ENCODE results near the gene SPTBN5.

The SPTBN5 gene

GRCh38 chr15:41817781-41818180 lies 76.1 kb downstream of the SPTBN5 start:
- TF ChIP-seq CTCF (IDR thresholded peaks at IDR 0.05; ENCODE audit: control extremely low read depth, extremely low read depth, low read depth, missing control alignments) = no peak
- ChIA-PET POLR2A (no interaction called here), CTCF (interaction anchor here (1.0 to 2.3 kb wide), 4 partner anchors 44 to 214 kb away, joined by 3 to 15 read pairs (median 6); partner anchors contain the start of gene MAPKBP1)
- no peak for DNase-seq (ENCODE audit: extremely low spot score)

DNA sequence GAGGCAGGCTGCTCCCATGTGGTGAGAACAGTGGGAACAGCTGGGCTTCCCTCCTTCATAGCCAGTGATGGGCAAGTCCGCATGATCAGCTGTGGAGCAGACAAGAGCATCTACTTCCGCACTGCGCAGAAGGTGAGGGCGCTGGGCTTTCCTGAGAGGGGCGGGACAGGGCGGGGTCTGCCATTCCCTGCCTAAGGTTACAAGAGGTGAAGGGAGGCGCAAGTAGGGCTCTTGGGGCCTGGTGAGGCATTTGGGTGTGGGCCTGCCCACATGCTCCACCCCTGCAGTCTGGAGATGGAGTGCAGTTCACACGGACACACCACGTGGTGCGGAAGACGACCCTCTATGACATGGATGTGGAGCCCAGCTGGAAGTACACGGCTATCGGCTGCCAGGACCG lies 76.5 kb downstream of the SPTBN5 start:
- TF ChIP-seq CTCF (IDR thresholded peaks at IDR 0.05; ENCODE audit: control extremely low read depth, extremely low read depth, low read depth, missing control alignments) = no peak
- CTCF ChIA-PET = interaction anchor here (1.0 to 2.3 kb wide), 4 partner anchors 44 to 213 kb away, joined by 3 to 15 read pairs (median 6); partner anchors contain the start of gene MAPKBP1

GRCh38 chr15:41816788-41817187 lies 77.1 kb downstream of the SPTBN5 start:
- ChIA-PET CTCF (interaction anchor here (1.3 to 2.3 kb wide), 3 partner anchors 43 to 213 kb away, joined by 3 to 15 read pairs (median 3); partner anchors contain the start of gene MAPKBP1), POLR2A (no interaction called here)
- TF ChIP-seq CTCF (IDR thresholded peaks at IDR 0.05; ENCODE audit: control extremely low read depth, extremely low read depth, low read depth, missing control alignments) = no peak
- no peak for DNase-seq (ENCODE audit: extremely low spot score)

More for the DNA sequence above, 76.5 kb downstream of the SPTBN5 start:
- DNase-seq (ENCODE audit: extremely low spot score) = no peak
- POLR2A ChIA-PET = no interaction called here

DNA sequence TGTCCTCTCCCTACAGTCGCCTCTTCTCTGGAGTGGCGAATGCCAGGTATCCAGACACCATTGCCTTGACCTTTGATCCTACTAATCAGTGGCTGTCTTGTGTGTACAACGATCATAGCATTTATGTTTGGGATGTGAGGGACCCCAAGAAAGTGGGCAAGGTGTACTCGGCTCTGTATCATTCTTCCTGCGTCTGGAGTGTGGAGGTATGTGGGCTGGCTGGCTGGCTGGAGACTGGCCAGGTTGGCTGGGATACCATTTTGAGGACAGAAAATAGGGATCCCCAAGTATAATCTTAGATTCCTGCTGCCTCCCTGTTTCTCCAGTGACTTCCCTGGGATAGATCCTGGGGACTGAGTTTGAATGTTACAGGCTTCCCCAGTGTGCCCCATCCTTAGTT lies 79.3 kb downstream of the SPTBN5 start:
- ChIA-PET CTCF (interaction anchor here (0.8 to 6.4 kb wide), 2 partner anchors 39 to 211 kb away, joined by 3 to 316 read pairs; partner anchors contain the start of gene MAPKBP1), POLR2A (no interaction called here)
- no peak for DNase-seq (ENCODE audit: extremely low spot score)
- no peak for TF ChIP-seq CTCF (IDR thresholded peaks at IDR 0.05; ENCODE audit: control extremely low read depth, extremely low read depth, low read depth, missing control alignments)

GRCh38 chr15:41813426-41813825 lies 80.4 kb downstream of the SPTBN5 start:
- POLR2A ChIA-PET = no interaction called here
- no peak for DNase-seq (ENCODE audit: extremely low spot score)
- no peak for TF ChIP-seq CTCF (IDR thresholded peaks at IDR 0.05; ENCODE audit: control extremely low read depth, extremely low read depth, low read depth, missing control alignments)
- CTCF ChIA-PET = interaction anchor here (1.3 to 6.4 kb wide), 10 partner anchors 8 to 347 kb away, joined by 3 to 316 read pairs (median 14); partner anchors contain the start of genes JMJD7 and MAPKBP1

- no peak for TF ChIP-seq CTCF (IDR thresholded peaks at IDR 0.05; ENCODE audit: control extremely low read depth, extremely low read depth, low read depth, missing control alignments)
- no peak for DNase-seq (ENCODE audit: extremely low spot score)
- CTCF ChIA-PET = interaction anchor here (1.2 to 6.4 kb wide), 15 partner anchors 9 to 350 kb away, joined by 3 to 316 read pairs (median 13); partner anchors contain the start of genes JMJD7 and MAPKBP1
- POLR2A ChIA-PET = no interaction called here
Measured at GRCh38 chr15:41812820-41813375, 81.0 kb downstream of the SPTBN5 start.

Measured in GM10248 (cell line).